ENCODE measurements around the gene CYS1. TPM values are rescaled to one million over a fixed set of nuclear protein-coding genes. Genes with fewer than 3 reads are reported as not detected.

The CYS1 gene
- total and polyA plus RNA-seq, 2 of the 8 experiments (the other 6 are each of a cell fraction or from before 2014, with no cell fraction given) = 0.09 to 0.13 TPM

DNA sequence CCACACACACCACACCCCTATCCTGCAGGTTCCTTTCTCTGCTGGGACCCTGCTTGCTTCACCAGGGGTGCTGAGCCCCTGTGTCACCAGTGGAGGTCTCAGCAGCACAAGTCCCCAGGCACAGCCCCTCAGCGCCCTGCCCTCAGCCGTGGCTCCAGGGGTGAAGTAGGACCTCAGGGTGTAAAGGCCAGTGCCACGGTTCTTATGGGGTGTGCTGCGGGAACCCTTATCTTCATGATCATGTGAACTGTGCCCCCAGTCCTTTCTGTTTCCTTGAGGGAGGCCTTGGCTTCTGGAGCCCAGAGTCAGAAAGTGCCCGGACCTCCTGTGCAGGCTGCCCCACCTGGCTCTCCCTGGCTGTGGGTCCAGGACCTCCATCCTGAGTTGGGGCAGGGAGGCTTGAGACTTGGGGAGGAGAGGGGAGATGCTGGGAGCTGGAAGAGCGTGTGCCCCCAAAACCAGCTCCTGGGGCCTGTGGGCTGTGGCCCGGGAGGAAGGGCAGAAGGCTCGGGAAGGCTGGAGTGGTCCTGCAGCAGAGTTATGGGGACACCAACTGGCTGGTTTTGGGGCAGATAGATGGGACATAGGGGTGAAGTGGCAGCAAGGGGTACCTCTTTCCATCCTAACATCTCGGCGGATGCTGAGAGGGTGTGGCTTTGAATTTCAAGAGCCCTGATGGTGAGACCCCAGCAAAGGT lies 57.1 kb downstream of the CYS1 start:
- Histone ChIP-seq H3K4me2 (ENCODE audit: insufficient read depth in 1 of 2, low read depth in 2 of 2, low read length in 2 of 2) (no peak overlapping the region), H2BK15ac (ENCODE audit: low read length) (no peak overlapping the region), H4K91ac (replicated peaks; ENCODE audit: insufficient read length, low read length) (no peak overlapping the region), H2BK120ac (replicated peaks; ENCODE audit: low read depth, low read length) (no peak overlapping the region), H2AK5ac (ENCODE audit: low read depth, low read length) (no peak overlapping the region), H2BK20ac (ENCODE audit: low read length) (no peak overlapping the region), H3K14ac (ENCODE audit: insufficient read length) (no peak overlapping the region), H4K20me1 (replicated peaks in 1 of 2; ENCODE audit: control insufficient read depth in 1 of 2, insufficient read depth in 2 of 2, low read length in 2 of 2) (no peaks in the 10 kb centered on the region), H3K36me3 (ENCODE audit: control insufficient read depth in 2 of 4, insufficient read depth in 4 of 4, low read length in 3 of 4) (no peaks in the 10 kb centered on the region), H3K4me3 (ENCODE audit: extremely low read depth in 1 of 4, insufficient read depth in 2 of 4, low read depth in 3 of 4, low read length in 4 of 4) (no peak overlapping the region), H2AFZ (ENCODE audit: low read length) (no peak overlapping the region), H3K27ac (ENCODE audit: low read depth, low read length) (no peak overlapping the region), H3K4me1 (replicated peaks in 1 of 4; ENCODE audit: control insufficient read depth in 3 of 4, insufficient read depth in 4 of 4, low read length in 3 of 4) (no peaks in the 10 kb centered on the region), H3K27me3 (replicated peaks in 1 of 4; ENCODE audit: control insufficient read depth in 3 of 4, extremely low read depth in 1 of 4, insufficient read depth in 3 of 4, low read length in 3 of 4) (no peaks in the 10 kb centered on the region), H3K9ac (replicated peaks in 1 of 4; ENCODE audit: extremely low read depth in 1 of 4, low read depth in 3 of 4, low read length in 3 of 4) (no peak overlapping the region), H2BK12ac (ENCODE audit: low read depth, low read length) (no peak overlapping the region), H3K56ac (replicated peaks; ENCODE audit: insufficient read length, low read depth, low read length) (no peak overlapping the region), H3K23ac (ENCODE audit: insufficient read length) (no peak overlapping the region), H3K23me2 (ENCODE audit: low read depth, low read length) (no peaks in the 10 kb centered on the region), H3K18ac (ENCODE audit: extremely low read depth, low read length) (no peak overlapping the region), H3K9me3 (ENCODE audit: insufficient read depth in 2 of 2, low read depth in 1 of 2, low read length in 1 of 2) (no peaks in the 10 kb centered on the region), H3K79me2 (ENCODE audit: control insufficient read depth in 1 of 2, insufficient read depth in 2 of 2, low read length in 2 of 2) (no peaks in the 10 kb centered on the region), H4K5ac (ENCODE audit: insufficient read length, low read depth, low read length) (no peak overlapping the region), H3K79me1 (ENCODE audit: low read depth, low read length) (no peaks in the 10 kb centered on the region), H3K4ac (replicated peaks; ENCODE audit: insufficient read length, low read depth, low read length) (no peak overlapping the region), H4K8ac (ENCODE audit: extremely low read depth, insufficient read depth, low read length) (no peak overlapping the region; the same call in 1 of the 2 replicates), H2BK5ac (ENCODE audit: low read depth, low read length) (no peak overlapping the region)
- ChIA-PET CTCF (ENCODE audit: partially characterized antibody) (interaction anchor here (0.6 to 1.6 kb wide), 7 partner anchors 17 to 246 kb away, joined by 3 to 5 read pairs (median 3); no protein-coding TSS in a partner anchor), POLR2A (ENCODE audit: partially characterized antibody) (no interaction called here)
- WGBS, 2 experiments (ENCODE audit: extremely low coverage in 1 of 2, insufficient coverage in 1 of 2, insufficient read length in 1 of 2, insufficient replicate concordance in 2 of 2, low coverage in 1 of 2, low lambda C conversion rate in 2 of 2, missing lambda C conversion rate in 1 of 2) = 91% methylated on average over 10 of the region's 10 CpGs; no CpG with 5 or more reads in 1 of the 2 experiments
- no peak for TF ChIP-seq RNF2 (IDR thresholded peaks at IDR 0.05; ENCODE audit: borderline replicate concordance, low read depth, low read length, missing control alignments, poor library complexity, severe bottlenecking)
- peak; percentile 11 to 30 (median 14); a peak in 3 of 4 replicates for TF ChIP-seq CTCF (IDR thresholded peaks at IDR 0.05; ENCODE audit: control extremely low read depth in 1 of 3, insufficient read depth in 1 of 3, low read depth in 1 of 3, low read length in 3 of 3)
- peak; percentile 46 to 53 for TF ChIP-seq RAD21 (IDR thresholded peaks at IDR 0.05 in 1 of 2, conservative IDR thresholded peaks at IDR 0.05 in 1 of 2; ENCODE audit: low read depth in 2 of 2, low read length in 2 of 2)
- DNase-seq (ENCODE audit: low read depth in 1 of 2, low spot score in 2 of 2) (no peak), FAIRE-seq (no peak)

All from H1 (cell line).